HG02884 (cell line): ENCODE results near the gene DCX.
"Not testable (repeated sequence)": the region's sequence is repeated elsewhere in the genome, so short reads cannot be mapped to it uniquely, and the experiment has no call there.

ENCODE experiments used
- ATAC-seq: cut with Tn5 transposase; IDR thresholded peaks from one replicate; pipeline ENCODE4 v1.9.1; 2021; ENCODE audit warnings: mild to moderate bottlenecking, moderate library complexity; ENCODE audit not compliant: unreplicated experiment

DCX gene

DNA sequence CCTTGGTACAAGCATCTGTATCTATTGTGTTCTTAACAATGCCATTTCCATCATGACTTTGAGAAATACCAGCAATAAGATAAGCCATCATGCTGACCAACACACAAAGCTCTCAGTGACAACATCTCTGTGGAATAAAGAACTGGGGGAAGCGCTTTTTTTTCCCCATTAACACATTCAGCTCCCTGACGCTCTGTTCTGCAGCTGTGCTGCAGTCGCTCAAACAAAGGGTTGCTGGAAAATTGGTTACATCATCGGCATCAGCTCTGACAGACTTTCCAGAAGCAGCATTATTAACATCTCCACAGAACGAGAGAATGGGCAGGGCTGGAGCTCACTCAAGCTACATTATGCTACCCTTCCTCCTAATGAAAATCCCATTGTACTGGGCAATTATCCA is 39.9 kb downstream of the DCX start:
- ATAC-seq = no peak

- ATAC-seq = no peak
Measured at GRCh38 chrX:111365770-111366325, 46.1 kb downstream of the DCX start.

GRCh38 chrX:111363741-111364140 is 48.3 kb downstream of the DCX start:
- ATAC-seq = no peak

DNA sequence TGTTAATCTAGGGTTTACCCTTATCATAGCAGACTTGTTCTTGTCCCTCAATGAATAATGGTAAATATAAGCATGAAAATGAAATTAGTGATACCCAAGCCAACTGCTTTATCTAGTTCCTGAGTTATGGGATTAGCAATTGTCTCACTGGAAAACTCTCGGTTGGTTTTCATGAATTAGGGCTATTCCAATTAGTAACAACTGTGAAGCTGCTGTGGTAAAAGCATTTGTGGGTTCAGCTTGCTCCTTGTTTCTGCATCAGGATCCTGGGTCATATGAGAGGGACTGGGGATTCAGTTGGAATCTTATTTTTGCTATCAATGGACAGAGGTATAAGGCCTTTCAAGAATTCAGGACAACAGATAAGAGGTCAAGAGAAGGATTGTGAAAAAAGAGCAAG is 50.2 kb downstream of the DCX start:
- ATAC-seq = no peak

- ATAC-seq = no peak
Measured at GRCh38 chrX:111360839-111361238, 51.2 kb downstream of the DCX start.

DNA sequence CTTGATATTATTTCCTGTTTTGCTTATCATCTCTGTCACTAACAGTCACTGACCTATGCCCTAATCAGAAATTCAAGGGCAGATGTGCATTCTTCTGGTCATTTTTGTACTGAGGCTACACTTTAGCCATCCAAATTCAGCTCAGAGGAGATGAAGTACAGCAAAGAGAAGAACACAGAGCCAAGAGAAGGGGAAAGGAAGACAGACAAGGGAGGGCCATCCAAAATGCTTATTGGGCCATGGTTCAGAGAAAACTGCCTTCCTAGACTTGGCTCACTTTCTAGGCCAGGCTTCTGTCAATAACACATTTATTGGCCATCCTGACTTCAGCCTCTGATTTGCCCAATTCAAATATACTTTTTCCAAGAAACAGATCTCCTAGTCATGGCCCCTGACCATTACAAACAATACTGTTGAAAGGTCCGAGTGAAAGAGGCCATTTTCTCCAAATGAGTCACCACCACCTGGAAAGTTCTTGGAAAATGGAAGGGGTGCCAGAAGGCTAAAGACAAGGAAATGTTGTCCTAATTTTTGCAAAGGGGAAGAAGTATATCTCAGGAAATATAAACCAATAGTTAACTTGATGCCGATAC is 56.4 kb downstream of the DCX start:
- ATAC-seq = no peak

- ATAC-seq = no peak
Measured at GRCh38 chrX:111354496-111354895, 57.5 kb downstream of the DCX start.

DNA sequence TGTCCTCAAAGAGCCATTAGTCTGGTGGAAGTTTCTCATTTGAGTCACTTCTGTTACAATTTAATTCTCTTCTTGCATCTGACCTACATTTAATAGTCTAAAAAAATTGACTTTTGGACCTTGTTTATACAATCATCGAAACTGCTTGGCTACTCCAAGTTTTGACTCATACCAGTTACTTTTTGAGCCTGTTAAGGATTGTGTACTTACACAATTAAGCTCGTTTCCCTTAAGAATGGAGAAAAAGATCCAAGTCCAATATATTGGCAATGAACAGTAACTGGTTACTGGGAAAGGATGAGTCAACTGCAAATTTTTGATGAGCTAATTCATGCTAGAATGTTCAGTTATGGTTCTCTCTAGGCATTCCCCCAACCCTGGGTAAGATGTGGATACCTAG is 58.2 kb downstream of the DCX start:
- ATAC-seq = no peak

- no peak for ATAC-seq
Measured at GRCh38 chrX:111352424-111352823, 59.6 kb downstream of the DCX start.

- ATAC-seq = no peak
Measured at GRCh38 chrX:111349934-111350333, 62.1 kb downstream of the DCX start.

GRCh38 chrX:111349101-111349500 is 62.9 kb downstream of the DCX start:
- no peak for ATAC-seq

DNA sequence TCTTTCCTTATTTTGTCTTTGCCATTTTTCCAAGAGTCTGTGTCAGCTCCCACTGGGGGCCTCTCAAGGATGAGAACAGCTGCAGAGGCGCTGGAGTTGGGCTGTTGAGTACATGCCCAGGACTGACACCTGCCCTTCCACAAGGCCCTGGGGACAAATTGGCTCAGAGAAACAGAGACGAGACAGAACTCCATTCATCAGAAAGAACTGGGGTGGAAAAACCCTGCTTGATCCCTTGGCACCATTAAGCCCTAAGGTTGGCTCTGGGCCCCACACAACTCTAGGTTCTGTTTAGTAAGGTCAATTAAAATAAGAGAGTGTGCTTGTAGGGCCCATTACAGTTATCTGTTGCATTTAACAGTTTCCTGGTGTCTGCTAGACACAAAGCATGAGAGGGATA is 63.6 kb downstream of the DCX start:
- no peak for ATAC-seq

DNA sequence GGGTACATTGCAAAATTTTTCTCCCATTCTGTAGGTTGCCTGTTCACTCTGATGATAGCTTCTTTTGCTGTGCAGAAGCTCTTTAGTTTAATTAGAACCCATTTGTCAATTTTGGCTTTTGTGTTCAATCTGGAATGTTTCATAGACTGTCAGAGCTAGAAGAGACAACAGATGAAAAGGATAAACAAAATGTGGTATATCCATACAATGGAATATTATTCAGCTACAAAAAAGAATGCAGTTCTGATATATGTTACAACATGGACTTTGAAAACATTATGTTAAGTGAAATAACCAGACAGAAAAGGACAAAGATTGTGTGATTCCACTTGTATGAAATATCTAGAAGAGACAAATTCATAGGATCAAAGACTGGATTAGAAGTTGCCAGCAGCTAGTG is 65.8 kb downstream of the DCX start:
- not testable (repeated sequence) for ATAC-seq

DNA sequence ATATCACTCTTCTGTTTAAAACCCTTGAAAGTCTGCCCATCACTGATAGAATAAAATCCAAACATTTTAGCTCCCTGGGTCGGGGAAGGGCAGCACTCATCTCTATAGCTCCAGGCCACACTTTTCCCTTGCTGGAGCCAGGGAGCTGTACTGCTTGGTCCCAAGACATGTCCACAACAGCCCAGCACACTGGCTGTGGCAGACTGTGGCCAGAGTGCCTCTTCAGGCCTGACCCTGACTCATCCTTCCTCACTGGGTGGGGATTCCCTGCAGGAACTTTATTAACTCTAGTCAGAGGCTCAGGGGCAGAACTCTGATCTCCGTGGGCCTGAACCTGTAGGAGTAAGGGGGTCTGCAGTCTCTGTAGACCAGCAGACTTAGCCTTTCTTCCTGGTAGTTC is 71.9 kb downstream of the DCX start:
- no peak for ATAC-seq

DNA sequence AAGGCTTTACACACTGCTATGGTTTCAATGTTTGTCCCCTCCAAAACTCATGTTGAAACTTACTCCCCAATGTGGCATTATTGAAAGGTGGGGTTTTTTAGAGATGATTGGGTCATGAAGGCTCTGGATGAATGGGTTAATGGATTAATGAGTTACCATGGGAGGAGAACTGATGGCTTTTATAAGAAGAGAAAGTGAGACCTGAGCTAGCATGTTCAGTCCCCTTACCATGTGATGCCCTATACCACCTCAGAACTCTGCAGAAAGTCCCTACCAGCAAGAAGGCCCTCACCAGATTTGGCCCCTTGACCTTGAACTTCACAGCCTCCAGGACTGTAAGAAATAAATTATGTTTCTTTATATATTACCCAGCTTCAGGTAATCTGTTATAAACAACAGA is 72.8 kb downstream of the DCX start:
- ATAC-seq = no peak

DNA sequence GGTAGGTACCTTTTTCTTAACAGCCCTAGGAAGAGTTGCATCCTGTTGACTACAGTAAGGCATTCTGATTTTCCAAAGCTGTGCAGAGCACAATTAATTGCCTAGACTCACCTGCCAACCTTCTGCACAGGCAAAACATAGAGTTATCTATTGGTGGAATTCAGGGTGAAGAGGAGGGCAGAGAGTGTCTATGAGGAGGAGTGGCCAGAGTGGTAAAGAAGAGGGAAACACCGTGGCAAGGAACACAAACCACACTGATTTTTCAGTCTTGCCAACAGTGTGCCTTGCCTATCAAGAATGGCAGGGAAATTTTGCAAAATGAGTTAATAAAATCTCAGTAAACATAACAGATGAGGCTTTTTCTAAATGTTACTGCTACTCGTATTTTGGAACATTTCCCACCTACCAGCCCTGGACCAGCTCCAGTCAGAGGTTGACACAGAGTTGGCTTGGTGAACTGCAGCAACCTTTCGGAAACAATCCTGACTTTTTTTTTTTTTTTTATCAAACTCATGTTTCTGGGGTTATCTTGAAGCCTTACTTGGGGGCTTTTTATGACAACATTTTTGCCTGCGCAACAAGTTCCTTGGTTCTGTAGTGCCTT is 73.8 kb downstream of the DCX start:
- no peak for ATAC-seq

DNA sequence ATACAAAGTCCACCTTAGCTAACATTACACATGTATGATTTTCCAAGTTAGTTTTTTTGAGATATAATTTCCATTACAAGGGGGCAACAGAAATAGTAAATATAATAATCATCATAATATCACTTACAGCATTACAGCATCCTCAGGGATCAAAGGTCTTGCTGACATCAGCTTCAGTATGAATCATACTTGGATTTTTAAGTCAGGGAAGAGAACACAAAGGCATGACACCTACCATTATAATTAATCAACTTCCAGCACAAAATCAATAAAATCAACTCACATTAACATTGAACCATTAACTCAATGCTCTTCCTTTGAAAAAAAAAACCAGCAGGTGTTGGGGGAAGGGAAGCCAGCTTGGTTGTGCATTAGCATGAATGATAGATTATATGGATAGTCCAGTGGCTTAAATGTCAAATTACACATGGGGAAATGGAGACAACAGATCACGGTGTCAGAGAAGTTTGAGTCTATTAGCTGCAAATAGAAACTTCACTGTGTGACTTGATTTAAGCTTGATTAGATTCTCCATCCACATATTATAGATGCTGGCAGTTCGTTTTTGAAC is 74.8 kb downstream of the DCX start:
- no peak for ATAC-seq

- no peak for ATAC-seq
Measured at GRCh38 chrX:111336141-111336540, 75.9 kb downstream of the DCX start.

GRCh38 chrX:111329370-111329769 is 82.6 kb downstream of the DCX start:
- no peak for ATAC-seq

GRCh38 chrX:111328858-111329257 is 83.1 kb downstream of the DCX start:
- no peak for ATAC-seq

- no peak for ATAC-seq
Measured at GRCh38 chrX:111322231-111322855, 89.6 kb downstream of the DCX start.

DNA sequence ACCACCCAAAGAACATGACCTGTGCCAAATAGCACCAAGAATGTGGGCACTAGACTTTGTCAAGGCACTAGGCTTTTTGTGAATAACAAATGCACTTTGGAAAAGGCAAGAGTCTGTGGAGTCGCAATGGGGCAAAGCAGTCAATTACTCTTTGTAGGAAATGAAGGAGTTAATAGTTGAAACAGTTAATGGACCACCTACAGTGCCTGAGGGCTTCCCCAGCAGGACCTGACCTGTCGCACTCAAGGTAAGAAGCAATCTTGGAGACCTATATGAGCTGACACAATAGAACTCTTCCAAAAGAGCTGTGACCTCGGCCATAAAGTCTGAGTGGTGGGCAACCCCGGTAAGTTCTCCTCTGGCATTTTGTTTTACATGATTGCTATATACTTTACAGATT is 92.5 kb downstream of the DCX start:
- no peak for ATAC-seq
